Colonic mucosa (tissue), 4 donors: ENCODE results near the gene OR1S1. TPM values are rescaled to one million over a fixed set of nuclear protein-coding genes. Genes with fewer than 3 reads are reported as not detected.

Source experiments
- DNase-seq: peaks from one replicate; pipeline ENCODE4 v3.0.0-alpha.2; 2020
- H3K27ac ChIP-seq: fragments of 200-600 bp; one replicate; pipeline ENCODE4 v1.8.0; 2021
- H3K27me3 ChIP-seq: fragments of 200-600 bp; one replicate; pipeline ENCODE4 v1.8.0; 2021
- H3K36me3 ChIP-seq: fragments of 200-600 bp; one replicate; pipeline ENCODE4 v1.8.0; 2021
- H3K4me1 ChIP-seq: fragments of 200-600 bp; one replicate; pipeline ENCODE4 v1.8.0; 2021; ENCODE audit warnings: mild to moderate bottlenecking
- H3K4me3 ChIP-seq: fragments of 200-600 bp; one replicate; pipeline ENCODE4 v1.8.0; 2021
- H3K9ac ChIP-seq, 2 donors: one replicate each; pipeline ENCODE4 v1.7.0; 2013; ENCODE audit warnings: control low read depth in 2 of 2, low read depth in 2 of 2, low read length in 2 of 2
- H3K9me3 ChIP-seq: fragments of 200-600 bp; one replicate; pipeline ENCODE4 v1.8.0; 2021
- intact Hi-C: fragments of 100-400 bp; cut with DNase I; formaldehyde crosslinking; loops from one replicate; pipeline ENCODE4 v1.14.1; 2022
- total RNA-seq, 2 donors: library from RNA; stranded (reverse); fragmentation: NEBNext Ultra II Directional in 1 of 2; extraction: Animal tissue kit (Norgen Biotek cat#: 25700) in 1 of 2; gene quantifications; one replicate each; pipeline ENCODE4 v1.2.1, GENCODE V29; 2021
- TF ChIP-seq, protein P1 (sequence below): fragments of 200-600 bp; IDR thresholded peaks from one replicate; pipeline ENCODE4 v1.8.0; 2022; ENCODE audit warnings: antibody characterized with exemption, mild to moderate bottlenecking
- donor health status: healthy.
- donor health status: DM: no; HTN: no; CAD: no.
- donor health status: DM: no; HTN: no; CAD: no.

The OR1S1 gene
- total RNA-seq, 2 donors from 2014 or later, result not detected

DNA sequence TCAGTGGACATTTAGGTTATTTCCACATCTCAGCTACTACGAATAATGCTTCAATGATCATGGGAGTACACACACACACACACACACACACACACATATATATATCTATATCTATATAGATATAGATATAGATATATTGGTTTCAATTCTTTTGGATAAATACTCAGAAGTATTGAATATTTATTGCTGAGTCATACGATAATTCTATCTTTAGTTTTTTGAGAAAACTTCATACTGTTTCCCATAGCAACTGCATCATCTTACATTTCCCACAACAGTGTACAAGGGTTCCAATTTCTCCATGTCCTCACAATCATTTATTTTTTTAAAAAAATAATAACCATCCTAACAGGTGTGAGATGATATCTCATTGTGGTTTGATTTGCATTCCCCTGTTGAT is 16.6 kb upstream of the OR1S1 start:
- Histone ChIP-seq H3K4me3 (no peak overlapping the region), H3K36me3 (no peaks in the 10 kb centered on the region), H3K9me3 (no peaks in the 10 kb centered on the region), H3K4me1 (no peaks in the 10 kb centered on the region), H3K27me3 (no peaks in the 10 kb centered on the region), H3K9ac (no peak overlapping the region), H3K27ac (no peak overlapping the region)
- TF ChIP-seq, protein P1, sequence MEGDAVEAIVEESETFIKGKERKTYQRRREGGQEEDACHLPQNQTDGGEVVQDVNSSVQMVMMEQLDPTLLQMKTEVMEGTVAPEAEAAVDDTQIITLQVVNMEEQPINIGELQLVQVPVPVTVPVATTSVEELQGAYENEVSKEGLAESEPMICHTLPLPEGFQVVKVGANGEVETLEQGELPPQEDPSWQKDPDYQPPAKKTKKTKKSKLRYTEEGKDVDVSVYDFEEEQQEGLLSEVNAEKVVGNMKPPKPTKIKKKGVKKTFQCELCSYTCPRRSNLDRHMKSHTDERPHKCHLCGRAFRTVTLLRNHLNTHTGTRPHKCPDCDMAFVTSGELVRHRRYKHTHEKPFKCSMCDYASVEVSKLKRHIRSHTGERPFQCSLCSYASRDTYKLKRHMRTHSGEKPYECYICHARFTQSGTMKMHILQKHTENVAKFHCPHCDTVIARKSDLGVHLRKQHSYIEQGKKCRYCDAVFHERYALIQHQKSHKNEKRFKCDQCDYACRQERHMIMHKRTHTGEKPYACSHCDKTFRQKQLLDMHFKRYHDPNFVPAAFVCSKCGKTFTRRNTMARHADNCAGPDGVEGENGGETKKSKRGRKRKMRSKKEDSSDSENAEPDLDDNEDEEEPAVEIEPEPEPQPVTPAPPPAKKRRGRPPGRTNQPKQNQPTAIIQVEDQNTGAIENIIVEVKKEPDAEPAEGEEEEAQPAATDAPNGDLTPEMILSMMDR, result no peak
- DNase-seq, result no peak
- intact Hi-C loops, result no loop called here

- H3K27me3 ChIP-seq, result no peaks in the 10 kb centered on the region
- no peak overlapping the region for H3K9ac ChIP-seq
- DNase-seq, result no peak
- H3K4me1 ChIP-seq, result no peaks in the 10 kb centered on the region
- H3K27ac ChIP-seq, result no peak overlapping the region
- no peaks in the 10 kb centered on the region for H3K9me3 ChIP-seq
- intact Hi-C loops, result no loop called here
- TF ChIP-seq, protein P1, result no peak
- no peaks in the 10 kb centered on the region for H3K36me3 ChIP-seq
- H3K4me3 ChIP-seq, result no peak overlapping the region
Observed at GRCh38 chr11:58199271-58199670, 13.2 kb upstream of the OR1S1 start.

DNA sequence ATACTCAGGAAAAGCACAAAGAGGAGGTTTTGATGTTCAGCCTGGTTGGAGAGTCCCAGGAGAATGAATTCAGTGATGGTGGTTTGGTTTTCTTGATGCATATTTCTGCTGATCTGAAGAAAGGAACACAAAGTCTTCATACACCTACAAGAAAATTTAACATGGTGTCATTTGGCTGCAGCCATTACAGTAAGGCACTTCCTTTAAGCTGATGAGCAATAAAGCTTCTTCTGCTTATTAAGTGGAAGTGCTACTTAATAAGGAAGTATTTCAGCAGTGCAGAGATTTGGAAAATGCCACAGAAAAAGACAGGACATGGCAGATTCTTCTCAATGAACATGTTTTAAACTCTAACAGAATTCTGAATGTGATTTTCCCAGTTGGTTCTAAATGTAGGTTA is 8.5 kb upstream of the OR1S1 start, which contains the start of gene OR1S2:
Gene OR1S2 (minus strand): TSS at position 101 of the 400 bp plus-strand sequence. CDS start 0 bp downstream, at position 101.
- Histone ChIP-seq H3K9me3 (no peaks in the 10 kb centered on the region), H3K9ac (no peak within 1 kb of the TSS), H3K4me1 (no peaks in the 10 kb centered on the region), H3K4me3 (no peak within 1 kb of the TSS), H3K36me3 (no peaks in the 10 kb centered on the region), H3K27me3 (no peaks in the 10 kb centered on the region), H3K27ac (no peak within 1 kb of the TSS)
- intact Hi-C loops, result no loop called here
- TF ChIP-seq, protein P1, result no peak
- no peak for DNase-seq

DNA sequence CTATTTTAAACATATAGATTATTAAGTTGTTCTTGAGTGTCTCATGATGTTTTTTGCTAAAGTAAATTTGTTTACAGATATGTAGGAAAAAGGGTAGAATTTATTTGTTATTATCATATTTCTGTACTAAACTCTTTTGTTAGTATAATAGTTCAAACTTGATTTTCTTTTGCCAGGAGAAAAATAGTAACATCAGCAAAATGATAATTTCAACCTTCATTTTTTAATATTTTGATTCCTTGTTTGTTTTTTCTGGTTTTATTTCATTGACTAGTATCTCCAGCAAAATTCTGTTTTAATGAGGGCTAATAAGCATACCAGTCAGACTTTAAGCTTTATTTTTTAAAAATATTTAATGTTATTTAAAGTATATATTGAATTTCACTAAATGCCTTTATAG is 4.0 kb downstream of the OR1S1 start:
- H3K36me3 ChIP-seq, result no peaks in the 10 kb centered on the region

DNA sequence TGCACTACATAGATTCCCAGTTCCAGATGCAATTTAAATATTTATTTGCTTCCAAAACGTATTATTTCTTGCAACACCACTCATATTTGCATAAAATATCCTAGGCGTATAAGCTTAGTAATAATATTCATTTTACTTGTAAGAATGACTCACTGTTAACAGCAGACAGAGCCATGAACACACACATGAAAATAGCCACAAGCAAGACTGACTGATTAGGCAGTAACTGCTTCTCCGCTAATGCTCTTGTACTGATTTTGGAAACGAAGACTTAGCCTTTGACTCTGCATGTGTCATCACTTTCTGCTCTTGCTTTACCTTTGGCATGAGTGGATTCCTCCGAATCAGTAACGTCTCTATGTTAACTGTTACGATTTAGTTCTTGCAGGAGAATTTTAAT is 10.2 kb downstream of the OR1S1 start:
- DNase-seq, result no peak
- H3K9ac ChIP-seq, result no peak overlapping the region
- no peaks in the 10 kb centered on the region for H3K27me3 ChIP-seq
- intact Hi-C loops, result loop anchor here (10.0 kb wide), 1 partner anchor 52 kb away; no protein-coding TSS in a partner anchor
- no peaks in the 10 kb centered on the region for H3K9me3 ChIP-seq
- TF ChIP-seq, protein P1, result no peak
- no peak overlapping the region for H3K27ac ChIP-seq
- H3K36me3 ChIP-seq, result no peaks in the 10 kb centered on the region
- no peaks in the 10 kb centered on the region for H3K4me1 ChIP-seq
- H3K4me3 ChIP-seq, result no peak overlapping the region

More for the DNA sequence above, 4.0 kb downstream of the OR1S1 start:
- H3K27ac ChIP-seq, result no peak overlapping the region
- no peaks in the 10 kb centered on the region for H3K27me3 ChIP-seq
- intact Hi-C loops, result no loop called here
- H3K9me3 ChIP-seq, result no peaks in the 10 kb centered on the region
- H3K9ac ChIP-seq, result no peak overlapping the region
- H3K4me3 ChIP-seq, result no peak overlapping the region
- H3K4me1 ChIP-seq, result no peaks in the 10 kb centered on the region
- TF ChIP-seq, protein P1, result no peak
- no peak for DNase-seq
